Left colon (tissue), 2 donors: ENCODE results near the gene CPNE5. TPM values are rescaled to one million over a fixed set of nuclear protein-coding genes. Genes with fewer than 3 reads are reported as not detected.
A peak's percentile ranks its signal among the peaks of the same experiment; 100 is the strongest.

ENCODE experiments used
- ATAC-seq: fragments of 200-7000 bp; cut with Tn5 transposase; one replicate; pipeline ENCODE4 v1.9.1; 2020; ENCODE audit warnings: mild to moderate bottlenecking, moderate library complexity
- DNase-seq, 2 donors: peaks; one replicate each; pipeline ENCODE4 v3.0.0-alpha.2; 2020
- intact Hi-C, 2 donors: fragments of 100-400 bp; cut with DNase I in 1 of 2; cut with micrococcal nuclease in 1 of 2; formaldehyde crosslinking; loops; one replicate each; pipeline versions ENCODE4 v1.11.2 to v1.14.0; 2022; cut with DNase I, micrococcal nuclease
- total RNA-seq, 2 donors: library from RNA; stranded (reverse); fragmentation: NEBNext Ultra II Directional; extraction: Animal tissue kit (Norgen Biotek cat#: 25700); gene quantifications; one replicate each; pipeline ENCODE4 v1.2.1, GENCODE V29; 2021
- donor health status: DM: no; HTN: no; CAD: no.
- donor health status: DM: yes; HTN: yes; CAD: no.

CPNE5 gene
- total RNA-seq, 2 donors from 2014 or later = 3.8 to 7.8 TPM

- ATAC-seq (no peak), DNase-seq (no peak)
- intact Hi-C loops = no loop called here
Observed at GRCh38 chr6:36805096-36805797, 34.0 kb downstream of the CPNE5 start.

- no peak for DNase-seq
- ATAC-seq = no peak
- intact Hi-C loops = no loop called here
Observed at GRCh38 chr6:36804563-36804962, 34.7 kb downstream of the CPNE5 start.

- intact Hi-C loops = no loop called here
- no peak for DNase-seq
- no peak for ATAC-seq
Observed at GRCh38 chr6:36803908-36804307, 35.3 kb downstream of the CPNE5 start.

- ATAC-seq (no peak), DNase-seq (no peak)
- intact Hi-C loops = no loop called here
Observed at GRCh38 chr6:36803482-36803881, 35.8 kb downstream of the CPNE5 start.

GRCh38 chr6:36800223-36801076 is 38.8 kb downstream of the CPNE5 start:
- intact Hi-C loops = no loop called here
- ATAC-seq = no peak

GRCh38 chr6:36798852-36799251 is 40.4 kb downstream of the CPNE5 start:
- no peak for ATAC-seq
- no peak for DNase-seq
- intact Hi-C loops = no loop called here

More at GRCh38 chr6:36800223-36801076, 38.8 kb downstream of the CPNE5 start:
- DNase-seq = no peak

GRCh38 chr6:36797653-36798052 is 41.6 kb downstream of the CPNE5 start:
- intact Hi-C loops = no loop called here
- ATAC-seq (no peak), DNase-seq (no peak)

- DNase-seq = no peak
- no peak for ATAC-seq
- intact Hi-C loops = no loop called here
Observed at GRCh38 chr6:36797055-36797454, 42.2 kb downstream of the CPNE5 start.

GRCh38 chr6:36794713-36795065 is 44.6 kb downstream of the CPNE5 start:
- no peak for ATAC-seq
- DNase-seq = no peak
- intact Hi-C loops = no loop called here

GRCh38 chr6:36793913-36794712 is 45.1 kb downstream of the CPNE5 start:
- intact Hi-C loops = no loop called here
- DNase-seq (no peak), ATAC-seq (no peak)

- no peak for ATAC-seq
- intact Hi-C loops = no loop called here
- DNase-seq = no peak
Observed at GRCh38 chr6:36793296-36793912, 45.8 kb downstream of the CPNE5 start.

- intact Hi-C loops = no loop called here
- no peak for ATAC-seq
- no peak for DNase-seq
Observed at GRCh38 chr6:36791521-36792135, 47.6 kb downstream of the CPNE5 start.

GRCh38 chr6:36791085-36791484 is 48.2 kb downstream of the CPNE5 start:
- ATAC-seq (no peak), DNase-seq (no peak)
- intact Hi-C loops = no loop called here

GRCh38 chr6:36788768-36789167 is 50.5 kb downstream of the CPNE5 start:
- DNase-seq = no peak
- peak; percentile 51 for ATAC-seq
- intact Hi-C loops = no loop called here

- DNase-seq (peak in 1 of 2 donors; percentile 41), ATAC-seq (peak; percentile 89)
- intact Hi-C loops = no loop called here
Observed at GRCh38 chr6:36788186-36788585, 51.1 kb downstream of the CPNE5 start.

GRCh38 chr6:36787210-36787609 is 52.0 kb downstream of the CPNE5 start:
- intact Hi-C loops = no loop called here
- ATAC-seq = no peak
- no peak for DNase-seq

GRCh38 chr6:36786055-36786675 is 53.1 kb downstream of the CPNE5 start:
- no peak for ATAC-seq
- DNase-seq = no peak

GRCh38 chr6:36784376-36784636 is 54.9 kb downstream of the CPNE5 start:
- no peak for ATAC-seq
- DNase-seq = no peak
- intact Hi-C loops = no loop called here

More at GRCh38 chr6:36786055-36786675, 53.1 kb downstream of the CPNE5 start:
- intact Hi-C loops = no loop called here
